Measurements from ENCODE around the gene CFI.

Gene CFI

DNA sequence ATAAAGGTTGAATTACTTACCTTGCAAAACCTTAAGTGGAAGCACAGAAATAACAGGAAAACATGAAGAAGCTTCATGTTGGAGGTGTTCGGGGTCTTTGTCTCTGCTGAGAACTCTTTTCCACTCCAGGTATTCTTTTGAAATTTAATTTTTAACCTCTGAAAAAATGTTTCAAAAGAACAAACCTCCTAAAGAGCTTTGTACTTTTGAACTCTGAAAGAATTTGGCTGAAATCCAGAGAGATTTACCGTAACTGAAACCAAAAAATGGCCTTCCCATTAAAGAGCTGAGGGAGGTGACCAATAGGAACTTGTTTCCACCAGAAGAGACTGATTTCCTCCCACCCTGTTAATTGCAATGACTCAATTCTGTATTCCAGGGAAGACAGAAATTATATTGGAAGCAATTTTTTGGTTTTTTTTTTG, at the start of gene CFI:
CFI (minus strand) TSS at position 105 of the 425 bp plus-strand sequence; CDS start at position 77, 28 bp downstream.
- Histone ChIP-seq H3K36me3 (ENCODE audit: insufficient read depth, insufficient read length, low read length) (no peaks in the 10 kb centered on the region), H3K9ac (ENCODE audit: insufficient read length, low read depth) (no peak within 1 kb of the TSS), H3K27me3 (ENCODE audit: insufficient read depth, insufficient read length) (no peaks in the 10 kb centered on the region), H3K9me3 (ENCODE audit: insufficient read depth, low read length) (no peaks in the 10 kb centered on the region), H3K4me3 (ENCODE audit: insufficient read length, low read depth) (no peak within 1 kb of the TSS), H3K4me1 (ENCODE audit: insufficient read depth, insufficient read length) (peaks cover 2% of the 10 kb centered on the region)
- no peak for DNase-seq (ENCODE audit: low read depth, low spot score)
- TF ChIP-seq YY1 (IDR thresholded peaks at IDR 0.05; ENCODE audit: insufficient read depth, insufficient read length) (no peak), ZNF274 (IDR thresholded peaks at IDR 0.05; ENCODE audit: low read depth, low read length) (no peak), SUZ12 (IDR thresholded peaks at IDR 0.05; ENCODE audit: extremely low read depth, insufficient read depth, insufficient read length) (no peak)

- no peak for TF ChIP-seq ZNF274 (IDR thresholded peaks at IDR 0.05; ENCODE audit: low read depth, low read length)
- no peak for TF ChIP-seq YY1 (IDR thresholded peaks at IDR 0.05; ENCODE audit: insufficient read depth, insufficient read length)
- TF ChIP-seq SUZ12 (IDR thresholded peaks at IDR 0.05; ENCODE audit: extremely low read depth, insufficient read depth, insufficient read length) = no peak
- H3K4me1 ChIP-seq (ENCODE audit: insufficient read depth, insufficient read length) = no peaks in the 10 kb centered on the region
- H3K9me3 ChIP-seq (ENCODE audit: insufficient read depth, low read length) = no peaks in the 10 kb centered on the region
- DNase-seq (ENCODE audit: low read depth, low spot score) = no peak
- H3K27me3 ChIP-seq (ENCODE audit: insufficient read depth, insufficient read length) = no peaks in the 10 kb centered on the region
- no peak overlapping the region for H3K9ac ChIP-seq (ENCODE audit: insufficient read length, low read depth)
- H3K36me3 ChIP-seq (ENCODE audit: insufficient read depth, insufficient read length, low read length) = no peaks in the 10 kb centered on the region
- H3K4me3 ChIP-seq (ENCODE audit: insufficient read length, low read depth) = no peak overlapping the region
Measured at GRCh38 chr4:109850601-109851000, 48.8 kb upstream of the CFI start.

GRCh38 chr4:109848501-109848900, 46.7 kb upstream of the CFI start:
- Histone ChIP-seq H3K9ac (ENCODE audit: insufficient read length, low read depth) (no peak overlapping the region), H3K9me3 (ENCODE audit: insufficient read depth, low read length) (no peaks in the 10 kb centered on the region), H3K4me1 (ENCODE audit: insufficient read depth, insufficient read length) (no peaks in the 10 kb centered on the region), H3K4me3 (ENCODE audit: insufficient read length, low read depth) (no peak overlapping the region), H3K36me3 (ENCODE audit: insufficient read depth, insufficient read length, low read length) (no peaks in the 10 kb centered on the region), H3K27me3 (ENCODE audit: insufficient read depth, insufficient read length) (no peaks in the 10 kb centered on the region)
- DNase-seq (ENCODE audit: low read depth, low spot score) = no peak
- TF ChIP-seq ZNF274 (IDR thresholded peaks at IDR 0.05; ENCODE audit: low read depth, low read length) (no peak), YY1 (IDR thresholded peaks at IDR 0.05; ENCODE audit: insufficient read depth, insufficient read length) (no peak), SUZ12 (IDR thresholded peaks at IDR 0.05; ENCODE audit: extremely low read depth, insufficient read depth, insufficient read length) (no peak)

GRCh38 chr4:109847896-109848442, 46.2 kb upstream of the CFI start, which contains the start of gene LRIT3:
Gene LRIT3 (plus strand): TSS chr4:109848107. CDS start chr4:109848202, 95 bp downstream.
- TF ChIP-seq YY1 (IDR thresholded peaks at IDR 0.05; ENCODE audit: insufficient read depth, insufficient read length) (no peak), SUZ12 (IDR thresholded peaks at IDR 0.05; ENCODE audit: extremely low read depth, insufficient read depth, insufficient read length) (no peak), ZNF274 (IDR thresholded peaks at IDR 0.05; ENCODE audit: low read depth, low read length) (no peak)
- H3K4me3 ChIP-seq (ENCODE audit: insufficient read length, low read depth) = no peak within 1 kb of the TSS
- H3K9ac ChIP-seq (ENCODE audit: insufficient read length, low read depth) = no peak within 1 kb of the TSS
- no peaks in the 10 kb centered on the region for H3K36me3 ChIP-seq (ENCODE audit: insufficient read depth, insufficient read length, low read length)
- no peaks in the 10 kb centered on the region for H3K9me3 ChIP-seq (ENCODE audit: insufficient read depth, low read length)
- no peaks in the 10 kb centered on the region for H3K27me3 ChIP-seq (ENCODE audit: insufficient read depth, insufficient read length)
- no peaks in the 10 kb centered on the region for H3K4me1 ChIP-seq (ENCODE audit: insufficient read depth, insufficient read length)
- no peak for DNase-seq (ENCODE audit: low read depth, low spot score)

GRCh38 chr4:109846395-109847098, 44.7 kb upstream of the CFI start:
- no peaks in the 10 kb centered on the region for H3K9me3 ChIP-seq (ENCODE audit: insufficient read depth, low read length)
- H3K36me3 ChIP-seq (ENCODE audit: insufficient read depth, insufficient read length, low read length) = no peaks in the 10 kb centered on the region
- no peak overlapping the region for H3K9ac ChIP-seq (ENCODE audit: insufficient read length, low read depth)
- no peaks in the 10 kb centered on the region for H3K4me1 ChIP-seq (ENCODE audit: insufficient read depth, insufficient read length)
- no peak for TF ChIP-seq YY1 (IDR thresholded peaks at IDR 0.05; ENCODE audit: insufficient read depth, insufficient read length)
- no peak for TF ChIP-seq ZNF274 (IDR thresholded peaks at IDR 0.05; ENCODE audit: low read depth, low read length)
- TF ChIP-seq SUZ12 (IDR thresholded peaks at IDR 0.05; ENCODE audit: extremely low read depth, insufficient read depth, insufficient read length) = no peak
- no peak for DNase-seq (ENCODE audit: low read depth, low spot score)
- no peaks in the 10 kb centered on the region for H3K27me3 ChIP-seq (ENCODE audit: insufficient read depth, insufficient read length)
- H3K4me3 ChIP-seq (ENCODE audit: insufficient read length, low read depth) = no peak overlapping the region

- Histone ChIP-seq H3K4me3 (ENCODE audit: insufficient read length, low read depth) (no peak overlapping the region), H3K9me3 (ENCODE audit: insufficient read depth, low read length) (no peaks in the 10 kb centered on the region), H3K4me1 (ENCODE audit: insufficient read depth, insufficient read length) (no peaks in the 10 kb centered on the region), H3K9ac (ENCODE audit: insufficient read length, low read depth) (no peak overlapping the region), H3K27me3 (ENCODE audit: insufficient read depth, insufficient read length) (no peaks in the 10 kb centered on the region), H3K36me3 (ENCODE audit: insufficient read depth, insufficient read length, low read length) (no peaks in the 10 kb centered on the region)
- no peak for DNase-seq (ENCODE audit: low read depth, low spot score)
- TF ChIP-seq SUZ12 (IDR thresholded peaks at IDR 0.05; ENCODE audit: extremely low read depth, insufficient read depth, insufficient read length) (no peak), YY1 (IDR thresholded peaks at IDR 0.05; ENCODE audit: insufficient read depth, insufficient read length) (no peak), ZNF274 (IDR thresholded peaks at IDR 0.05; ENCODE audit: low read depth, low read length) (no peak)
Measured at GRCh38 chr4:109836985-109837384, 35.2 kb upstream of the CFI start.

DNA sequence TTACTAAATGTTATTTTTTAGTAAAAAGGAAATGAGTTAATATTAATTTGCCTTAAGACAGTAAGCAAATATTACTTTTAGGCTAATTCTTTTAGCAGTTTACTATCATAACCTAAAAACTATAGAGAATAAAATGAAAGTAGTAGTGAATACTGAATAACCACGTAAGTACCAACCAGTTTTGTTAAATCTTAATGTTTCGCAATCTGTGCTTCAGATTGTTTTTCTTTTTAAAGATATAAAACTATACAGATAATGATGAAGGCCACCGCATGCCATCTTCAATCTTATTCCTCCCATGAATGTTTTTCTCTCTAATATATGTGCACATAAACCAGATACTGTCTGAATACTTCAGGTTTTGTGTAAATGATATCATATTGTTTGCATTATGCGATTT, 32.0 kb upstream of the CFI start:
- no peak for TF ChIP-seq SUZ12 (IDR thresholded peaks at IDR 0.05; ENCODE audit: extremely low read depth, insufficient read depth, insufficient read length)
- TF ChIP-seq ZNF274 (IDR thresholded peaks at IDR 0.05; ENCODE audit: low read depth, low read length) = no peak
- TF ChIP-seq YY1 (IDR thresholded peaks at IDR 0.05; ENCODE audit: insufficient read depth, insufficient read length) = no peak
- no peak for DNase-seq (ENCODE audit: low read depth, low spot score)

More for the DNA sequence above, 32.0 kb upstream of the CFI start:
- H3K9me3 ChIP-seq (ENCODE audit: insufficient read depth, low read length) = no peaks in the 10 kb centered on the region
- H3K4me3 ChIP-seq (ENCODE audit: insufficient read length, low read depth) = no peak overlapping the region
- no peaks in the 10 kb centered on the region for H3K4me1 ChIP-seq (ENCODE audit: insufficient read depth, insufficient read length)
- H3K9ac ChIP-seq (ENCODE audit: insufficient read length, low read depth) = no peak overlapping the region
- no peaks in the 10 kb centered on the region for H3K27me3 ChIP-seq (ENCODE audit: insufficient read depth, insufficient read length)
- H3K36me3 ChIP-seq (ENCODE audit: insufficient read depth, insufficient read length, low read length) = no peaks in the 10 kb centered on the region
